Testis (tissue), 3 donors: ENCODE measurements around the gene CD74. TPM values are rescaled to one million over a fixed set of nuclear protein-coding genes. Genes with fewer than 3 reads are reported as not detected.

Experiments
- DNase-seq: peaks from one replicate; pipeline ENCODE4 v3.0.0-alpha.2; 2019
- H3K27ac ChIP-seq, 2 donors: fragments of 200-600 bp; sonication (generic); one replicate each; pipeline ENCODE4 v1.5.1; 2019
- H3K27me3 ChIP-seq: fragments of 200-600 bp; sonication (generic); one replicate; pipeline ENCODE4 v1.5.1; 2019
- H3K36me3 ChIP-seq: fragments of 200-600 bp; sonication (generic); one replicate; pipeline ENCODE4 v1.5.1; 2017; ENCODE audit warnings: low read depth; ENCODE audit errors: missing control alignments
- H3K4me1 ChIP-seq: fragments of 200-600 bp; sonication (generic); one replicate; pipeline ENCODE4 v1.5.1; 2019
- H3K4me3 ChIP-seq, 2 donors: fragments of 200-600 bp; sonication (generic); one replicate each; pipeline ENCODE4 v1.5.1; 2017 to 2019
- H3K9me3 ChIP-seq: fragments of 200-600 bp; sonication (generic); one replicate; pipeline ENCODE4 v1.5.1; 2017
- POLR2A ChIP-seq: fragments of 450-650 bp; IDR thresholded peaks from one replicate; pipeline ENCODE4 v1.6.1; 2017; ENCODE audit warnings: antibody characterized with exemption, mild to moderate bottlenecking, moderate library complexity
- WGBS, 2 donors: methylation state at CpG; one replicate each; pipeline ENCODE4 v1.1.5; 2018; 5-methylcytosine and 5-hydroxymethylcytosine counted together
- intact Hi-C: fragments of 100-400 bp; cut with DNase I; formaldehyde crosslinking; loops from one replicate; pipeline ENCODE4 v1.15.1; 2023; ENCODE audit warnings: low total_unique reads
- polyA plus RNA-seq: library from polyadenylated mRNA; stranded (reverse); fragments of 350-450 nt; fragmentation: Illumina TruSeq; extraction: RNeasy Lipid Tissue Mini Kit (QIAGEN cat#74804); gene quantifications from one replicate; pipeline ENCODE4 v1.2.3, GENCODE V29; 2014; ENCODE audit warnings: low read depth, low replicate concordance; ENCODE audit not compliant: insufficient read depth
- total RNA-seq, 2 donors: library from RNA; depleted of rRNA; stranded (reverse); fragments of >200 nt; gene quantifications; one replicate each; pipeline ENCODE4 v1.2.3, GENCODE V29; 2016
- TF ChIP-seq, protein P1 (sequence below), 3 experiments: fragments of 450-650 bp in 2 of 3; fragments of 200-600 bp in 1 of 3; sonication (generic) in 1 of 3; IDR thresholded peaks; one replicate each; pipeline ENCODE4 v1.5.1; 2016 to 2019; ENCODE audit warnings: antibody characterized with exemption in 3 of 3, mild to moderate bottlenecking in 2 of 3, moderate library complexity in 1 of 3

CD74 gene
- total and polyA plus RNA-seq, 3 donors from 2014 or later = 137 to 1,318 (median 223) TPM

DNA sequence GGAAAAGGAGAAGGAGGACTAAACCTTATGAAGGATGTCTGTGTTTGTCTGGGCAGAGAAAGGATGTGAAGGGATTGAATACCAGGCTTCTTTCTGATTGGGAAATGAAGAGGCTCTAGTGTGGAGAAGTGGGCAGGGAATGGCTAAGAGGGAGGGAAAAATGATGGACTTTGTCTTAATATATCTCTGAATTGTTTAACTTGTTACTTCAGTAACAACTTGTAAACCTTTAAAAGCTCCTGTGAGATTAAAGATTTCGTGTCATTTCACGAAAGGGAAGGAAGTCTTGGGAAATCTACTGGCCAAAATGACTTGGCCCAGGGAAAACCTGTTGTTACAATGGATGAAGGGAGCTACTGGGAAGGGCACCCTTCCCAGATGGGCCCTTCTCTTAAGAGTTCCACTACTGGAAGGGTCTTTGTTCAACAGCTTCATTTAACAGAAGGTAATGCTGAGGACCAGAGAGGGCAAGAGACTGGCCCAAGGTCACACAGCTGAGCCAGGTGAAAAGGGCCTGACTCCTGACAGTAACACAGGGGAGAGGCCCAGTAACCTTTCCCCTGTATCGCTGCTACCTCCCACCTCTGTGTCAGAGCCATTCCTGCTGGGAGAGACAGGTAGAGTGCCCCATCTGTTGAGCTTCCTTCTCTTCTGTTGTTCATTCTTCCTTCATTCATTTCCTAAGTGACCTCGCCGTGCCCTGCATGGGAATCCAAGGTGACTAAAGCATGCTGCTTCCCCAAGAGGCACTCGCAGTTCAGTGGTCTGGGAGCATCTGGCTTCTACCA, 60.3 kb downstream of the CD74 start:
- no peak for TF ChIP-seq POLR2A
- TF ChIP-seq, protein P1, sequence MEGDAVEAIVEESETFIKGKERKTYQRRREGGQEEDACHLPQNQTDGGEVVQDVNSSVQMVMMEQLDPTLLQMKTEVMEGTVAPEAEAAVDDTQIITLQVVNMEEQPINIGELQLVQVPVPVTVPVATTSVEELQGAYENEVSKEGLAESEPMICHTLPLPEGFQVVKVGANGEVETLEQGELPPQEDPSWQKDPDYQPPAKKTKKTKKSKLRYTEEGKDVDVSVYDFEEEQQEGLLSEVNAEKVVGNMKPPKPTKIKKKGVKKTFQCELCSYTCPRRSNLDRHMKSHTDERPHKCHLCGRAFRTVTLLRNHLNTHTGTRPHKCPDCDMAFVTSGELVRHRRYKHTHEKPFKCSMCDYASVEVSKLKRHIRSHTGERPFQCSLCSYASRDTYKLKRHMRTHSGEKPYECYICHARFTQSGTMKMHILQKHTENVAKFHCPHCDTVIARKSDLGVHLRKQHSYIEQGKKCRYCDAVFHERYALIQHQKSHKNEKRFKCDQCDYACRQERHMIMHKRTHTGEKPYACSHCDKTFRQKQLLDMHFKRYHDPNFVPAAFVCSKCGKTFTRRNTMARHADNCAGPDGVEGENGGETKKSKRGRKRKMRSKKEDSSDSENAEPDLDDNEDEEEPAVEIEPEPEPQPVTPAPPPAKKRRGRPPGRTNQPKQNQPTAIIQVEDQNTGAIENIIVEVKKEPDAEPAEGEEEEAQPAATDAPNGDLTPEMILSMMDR (IDR thresholded peaks at IDR 0.05) = no peak
- Histone ChIP-seq H3K27me3 (no peaks in the 10 kb centered on the region), H3K36me3 (no peaks in the 10 kb centered on the region), H3K4me3 (no peak overlapping the region), H3K9me3 (no peaks in the 10 kb centered on the region), H3K4me1 (peaks cover 12% of the 10 kb centered on the region), H3K27ac (no peak overlapping the region)
- WGBS, 2 donors = 67 to 74% methylated on average over 6 of the region's 6 CpGs
- intact Hi-C loops = no loop called here
- DNase-seq = no peak

Other genes starting within 250 kb of the CD74 start
- 1 to 10 TPM; 3.4 to 5.2 TPM for gene CDX1, start 246.1 kb downstream of the CD74 start, total RNA-seq
- gene CDX1, start 246.1 kb downstream of the CD74 start, polyA plus RNA-seq = 3.4 TPM
- under 1 TPM in 1 of 2 donors, not detected in 1; 0.12 TPM for gene SLC6A7, start 222.8 kb downstream of the CD74 start, total RNA-seq
- not detected for gene SLC6A7, start 222.8 kb downstream of the CD74 start, polyA plus RNA-seq
- under 1 TPM; 0.24 to 0.25 TPM for gene CAMK2A, start 123.1 kb downstream of the CD74 start, total RNA-seq
- gene CAMK2A, start 123.1 kb downstream of the CD74 start, polyA plus RNA-seq = 0.70 TPM
- under 1 TPM; 0.79 to 0.93 TPM for gene ARSI, start 110.0 kb downstream of the CD74 start, total RNA-seq
- 0.92 TPM for gene ARSI, start 110.0 kb downstream of the CD74 start, polyA plus RNA-seq
- 10 to 100 TPM; 46.6 to 52.8 TPM for gene TCOF1, start 55.2 kb downstream of the CD74 start, total RNA-seq
- 22.9 TPM for gene TCOF1, start 55.2 kb downstream of the CD74 start, polyA plus RNA-seq
- gene RPS14, start 36.8 kb upstream of the CD74 start, total RNA-seq = 1,000 to 10,000 TPM in 1 of 2 donors, 100 to 1,000 TPM in 1; 781 to 1,273 TPM
- 1,234 TPM for gene RPS14, start 36.8 kb upstream of the CD74 start, polyA plus RNA-seq
- gene NDST1, start 95.2 kb upstream of the CD74 start, total RNA-seq = 100 to 1,000 TPM; 167 to 174 TPM
- 55.0 TPM for gene NDST1, start 95.2 kb upstream of the CD74 start, polyA plus RNA-seq
- 10 to 100 TPM; 49.1 to 53.2 TPM for gene SYNPO, start 227.8 kb upstream of the CD74 start, total RNA-seq
- gene SYNPO, start 227.8 kb upstream of the CD74 start, polyA plus RNA-seq = 52.2 TPM
- 10 to 100 TPM; 12.0 to 12.7 TPM for gene MYOZ3, start 248.3 kb upstream of the CD74 start, total RNA-seq
- gene MYOZ3, start 248.3 kb upstream of the CD74 start, polyA plus RNA-seq = 10.4 TPM